GM12874 (cell line): ENCODE data around the gene IGF2.

ENCODE experiments used
- CTCF ChIP-seq: IDR thresholded peaks from 2 replicates; pipeline ENCODE4 v1.5.1; 2011; ENCODE audit warnings: low read depth, mild to moderate bottlenecking, control low read depth, low read length, moderate library complexity; ENCODE audit not compliant: insufficient read depth

Gene IGF2

GRCh38 chr11:2174361-2174760 is 35.2 kb upstream of the IGF2 start:
- TF ChIP-seq CTCF: no peak

GRCh38 chr11:2173761-2174160 is 34.6 kb upstream of the IGF2 start:
- no peak for TF ChIP-seq CTCF

GRCh38 chr11:2173150-2173693 is 34.0 kb upstream of the IGF2 start:
- TF ChIP-seq CTCF: peak; percentile 49

GRCh38 chr11:2172676-2173075 is 33.5 kb upstream of the IGF2 start:
- no peak for TF ChIP-seq CTCF

GRCh38 chr11:2171591-2172003 is 32.4 kb upstream of the IGF2 start, which contains the start of gene TH:
Gene TH, minus strand, starts transcription at chr11:2171815. Its CDS starts 29 bp downstream, at chr11:2171786.
- TF ChIP-seq CTCF: no peak

GRCh38 chr11:2169626-2170570 is 30.7 kb upstream of the IGF2 start:
- no peak for TF ChIP-seq CTCF

GRCh38 chr11:2169005-2169378 is 29.8 kb upstream of the IGF2 start:
- TF ChIP-seq CTCF: no peak
